HG03354 (cell line): ENCODE results near the gene CEL.
"Not testable (repeated sequence)": the region's sequence is repeated elsewhere in the genome, so short reads cannot be mapped to it uniquely, and the experiment has no call there.

Source experiments
- ATAC-seq: cut with Tn5 transposase; IDR thresholded peaks from one replicate; pipeline ENCODE4 v1.9.1; 2021; ENCODE audit warnings: mild to moderate bottlenecking; ENCODE audit not compliant: unreplicated experiment, poor library complexity, severe bottlenecking

Gene CEL

DNA sequence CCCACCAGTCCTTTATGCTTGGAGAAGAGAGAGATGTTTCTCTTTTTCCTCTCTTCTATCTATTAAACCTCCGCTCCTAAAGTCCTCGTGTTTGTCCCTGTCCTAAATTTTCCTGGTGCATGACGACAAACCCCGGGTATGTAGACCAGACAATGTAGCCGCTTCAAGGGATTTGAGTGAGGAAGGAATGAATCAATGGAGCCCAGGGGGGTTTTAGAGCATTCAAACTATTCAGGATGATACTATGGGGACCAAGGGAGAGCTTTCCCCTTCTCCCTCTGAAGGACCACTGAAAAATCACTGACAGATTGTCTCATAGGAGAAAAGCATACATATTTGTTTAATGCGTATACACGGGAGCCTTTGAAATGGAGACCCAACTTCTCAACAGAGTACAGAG, 18.4 kb downstream of the CEL start:
- ATAC-seq: no peak

GRCh38 chr9:133080786-133081779, 19.3 kb downstream of the CEL start:
- ATAC-seq: not testable (repeated sequence)

- ATAC-seq: not testable (repeated sequence)
Observed at GRCh38 chr9:133081957-133082644, 20.3 kb downstream of the CEL start.

DNA sequence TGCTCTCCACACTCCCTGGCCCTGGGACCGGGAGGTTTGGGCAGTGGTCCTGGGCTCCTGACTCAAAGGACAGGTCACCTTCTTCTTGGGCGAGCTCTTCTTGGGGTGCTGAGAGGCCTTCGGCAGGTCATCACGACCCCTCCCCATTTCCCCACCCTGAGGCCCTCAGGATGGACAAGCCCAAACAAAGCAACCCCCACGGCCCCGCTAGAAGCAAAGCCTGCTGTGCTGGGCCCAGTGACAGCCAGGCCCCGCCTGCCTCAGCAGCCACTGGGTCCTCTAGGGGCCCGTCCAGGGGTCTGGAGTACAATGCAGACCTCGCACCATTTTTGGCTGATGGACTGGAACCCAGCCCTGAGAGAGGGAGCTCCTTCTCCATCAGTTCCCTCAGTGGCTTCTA, 21.9 kb downstream of the CEL start:
- not testable (repeated sequence) for ATAC-seq

GRCh38 chr9:133086212-133086860, 24.6 kb downstream of the CEL start:
- ATAC-seq: not testable (repeated sequence)

DNA sequence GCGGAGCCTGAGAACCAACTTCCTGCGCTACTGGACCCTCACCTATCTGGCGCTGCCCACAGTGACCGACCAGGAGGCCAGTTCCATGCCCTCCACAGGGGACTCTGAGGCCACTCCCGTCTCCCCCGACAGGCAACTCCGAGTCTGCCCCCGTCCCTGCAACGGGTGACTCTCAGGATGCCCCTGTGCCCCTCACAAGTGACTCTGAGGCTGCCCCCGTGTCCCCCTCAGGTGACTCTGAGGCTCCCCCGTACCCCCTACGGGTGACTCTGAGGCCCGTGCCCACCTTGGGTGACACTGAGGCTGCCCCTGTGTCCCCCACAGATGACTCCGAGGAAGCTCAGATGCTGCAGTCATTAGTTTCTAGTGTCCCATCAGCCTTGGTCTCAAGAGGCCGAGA, 25.1 kb downstream of the CEL start:
- no peak for ATAC-seq

DNA sequence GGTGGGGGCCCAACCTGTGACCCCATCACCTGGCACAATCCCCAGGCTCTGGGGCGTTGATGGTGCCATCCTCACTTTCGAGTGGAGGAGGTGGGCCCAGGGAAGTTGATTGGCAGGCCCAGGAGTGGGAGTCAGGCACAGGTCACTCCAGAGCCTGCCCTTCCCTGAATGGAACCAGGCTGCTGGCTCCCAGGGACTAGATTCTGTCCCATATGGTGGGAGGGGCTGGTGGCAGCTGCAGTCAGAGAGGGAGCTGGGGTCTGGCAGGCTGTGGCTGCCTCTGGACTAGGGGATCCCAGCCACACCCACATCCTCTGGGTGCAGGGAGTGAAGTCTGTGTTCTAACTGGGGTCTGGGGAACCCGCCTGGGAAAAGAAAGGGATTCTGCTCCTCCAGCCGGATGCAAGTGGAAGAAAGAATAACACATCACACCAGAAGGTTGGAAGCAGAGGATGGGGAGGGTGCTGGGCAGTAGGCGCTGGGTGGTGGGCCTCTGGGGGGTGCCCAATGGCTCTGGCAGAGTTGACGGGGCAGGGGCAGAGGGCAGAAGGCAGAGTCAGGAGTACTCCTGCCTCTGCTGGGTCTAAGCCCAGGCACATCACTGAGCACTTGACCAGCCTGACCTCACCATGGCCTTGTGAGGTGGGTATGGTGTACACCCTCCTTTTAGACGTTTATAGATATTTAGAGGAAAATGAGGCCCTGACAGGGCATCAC, 25.8 kb downstream of the CEL start:
- ATAC-seq: no peak

DNA sequence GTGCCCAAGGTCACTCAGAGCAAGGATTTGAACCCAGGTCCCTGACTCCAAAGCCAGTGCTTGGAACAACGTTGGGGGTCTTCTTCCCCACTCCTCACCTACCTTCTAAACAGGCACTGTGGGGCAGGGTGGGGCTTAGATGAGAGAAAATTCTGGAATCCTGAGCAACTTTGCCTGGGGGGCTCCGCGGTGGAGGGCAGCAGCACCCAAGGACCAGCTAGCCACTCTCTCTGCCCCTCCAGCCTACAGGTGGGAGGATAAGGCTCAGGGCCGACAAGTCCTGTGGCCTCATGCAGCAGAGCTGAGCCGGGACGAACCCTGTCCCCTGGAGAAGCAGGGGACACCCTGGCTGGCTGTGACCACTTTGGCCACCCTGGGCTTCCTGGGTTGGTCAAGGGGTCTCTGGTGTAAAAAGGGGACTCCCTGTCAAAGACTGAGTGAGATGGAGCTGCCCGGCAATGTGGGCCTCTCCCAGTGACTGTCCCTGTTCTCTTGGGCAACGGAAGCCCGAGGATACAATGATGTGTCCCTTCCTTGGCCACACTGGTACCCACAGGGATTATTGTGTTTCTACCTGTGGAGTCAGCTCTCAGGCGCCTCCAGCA, 26.5 kb downstream of the CEL start:
- ATAC-seq: no peak

DNA sequence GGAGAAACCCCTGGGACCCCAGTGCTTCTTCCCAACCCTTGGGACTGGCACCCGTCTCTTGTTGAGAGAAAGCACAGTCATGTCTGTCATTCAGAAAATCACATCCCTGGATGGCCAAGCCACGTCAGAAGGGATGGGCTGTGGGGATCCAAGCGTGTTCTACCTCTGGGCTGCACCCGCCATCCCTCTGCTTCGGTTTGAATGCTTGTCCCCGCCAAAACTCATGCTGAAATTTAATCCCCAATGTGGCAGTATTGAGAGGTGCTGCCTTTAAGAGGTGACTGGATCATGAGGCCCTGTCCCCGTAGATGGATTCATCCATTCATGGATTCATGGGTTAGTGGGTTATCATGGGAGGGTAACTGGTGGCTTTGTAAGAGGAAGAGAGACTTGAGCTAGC, 27.0 kb downstream of the CEL start:
- no peak for ATAC-seq

GRCh38 chr9:133089271-133089671, 27.5 kb downstream of the CEL start:
- no peak for ATAC-seq

GRCh38 chr9:133090187-133090586, 28.4 kb downstream of the CEL start:
- no peak for ATAC-seq

- ATAC-seq: no peak
Observed at GRCh38 chr9:133090752-133091385, 29.1 kb downstream of the CEL start.

GRCh38 chr9:133094351-133094750, 32.6 kb downstream of the CEL start:
- not testable (repeated sequence) for ATAC-seq

GRCh38 chr9:133094842-133095393, 33.1 kb downstream of the CEL start:
- ATAC-seq: no peak

DNA sequence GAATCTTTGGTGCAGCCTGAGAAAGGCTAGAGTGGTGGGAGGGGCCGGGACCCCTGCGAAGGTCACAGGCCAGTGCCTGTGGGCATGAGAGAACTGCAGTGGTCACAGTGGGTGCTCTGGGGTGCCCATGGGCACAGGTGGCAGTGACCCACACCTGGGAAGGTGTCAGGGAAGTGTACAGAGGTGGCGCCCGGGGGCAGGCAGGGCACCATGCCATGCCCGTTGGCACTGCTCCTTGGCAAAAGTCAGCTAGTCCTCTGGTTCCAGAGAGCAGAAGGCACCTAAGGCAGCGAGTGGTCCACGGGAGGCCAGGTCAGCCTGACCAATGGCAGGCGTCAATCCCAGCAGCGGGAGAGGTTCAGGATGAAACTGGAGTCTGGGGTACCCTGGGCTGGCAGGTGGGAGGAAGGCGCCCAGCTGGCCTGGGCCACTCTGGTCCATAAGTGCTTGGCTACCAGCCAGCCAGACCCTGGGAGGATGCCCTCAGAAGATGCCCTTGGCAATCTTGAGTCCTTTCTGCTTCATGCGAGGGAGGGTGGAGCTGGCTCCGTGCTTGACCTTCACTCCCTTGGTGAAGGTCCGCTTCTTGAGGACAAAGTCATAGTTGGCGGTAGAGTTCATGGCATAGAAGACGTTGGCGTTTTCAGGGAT, 36.4 kb downstream of the CEL start:
- no peak for ATAC-seq

DNA sequence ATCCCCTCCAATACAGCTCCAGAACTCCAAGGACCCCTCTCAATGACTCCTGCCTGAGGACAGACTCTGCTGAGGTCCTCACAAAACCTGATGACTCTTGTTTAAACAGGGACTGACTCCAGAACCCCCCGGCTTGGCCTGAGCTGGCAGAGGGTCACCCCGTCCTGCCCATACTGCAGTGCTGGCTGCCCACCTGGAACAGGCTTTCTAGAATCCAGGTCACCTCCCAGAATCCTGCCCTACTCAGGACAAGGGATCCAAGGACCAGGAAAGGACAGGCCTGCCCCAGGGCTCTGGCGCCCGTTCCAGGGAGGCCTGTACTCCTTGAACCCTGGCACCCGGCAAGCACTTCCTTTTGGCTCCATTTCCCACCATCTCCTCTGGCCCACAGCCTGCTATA, 37.1 kb downstream of the CEL start:
- ATAC-seq: no peak

DNA sequence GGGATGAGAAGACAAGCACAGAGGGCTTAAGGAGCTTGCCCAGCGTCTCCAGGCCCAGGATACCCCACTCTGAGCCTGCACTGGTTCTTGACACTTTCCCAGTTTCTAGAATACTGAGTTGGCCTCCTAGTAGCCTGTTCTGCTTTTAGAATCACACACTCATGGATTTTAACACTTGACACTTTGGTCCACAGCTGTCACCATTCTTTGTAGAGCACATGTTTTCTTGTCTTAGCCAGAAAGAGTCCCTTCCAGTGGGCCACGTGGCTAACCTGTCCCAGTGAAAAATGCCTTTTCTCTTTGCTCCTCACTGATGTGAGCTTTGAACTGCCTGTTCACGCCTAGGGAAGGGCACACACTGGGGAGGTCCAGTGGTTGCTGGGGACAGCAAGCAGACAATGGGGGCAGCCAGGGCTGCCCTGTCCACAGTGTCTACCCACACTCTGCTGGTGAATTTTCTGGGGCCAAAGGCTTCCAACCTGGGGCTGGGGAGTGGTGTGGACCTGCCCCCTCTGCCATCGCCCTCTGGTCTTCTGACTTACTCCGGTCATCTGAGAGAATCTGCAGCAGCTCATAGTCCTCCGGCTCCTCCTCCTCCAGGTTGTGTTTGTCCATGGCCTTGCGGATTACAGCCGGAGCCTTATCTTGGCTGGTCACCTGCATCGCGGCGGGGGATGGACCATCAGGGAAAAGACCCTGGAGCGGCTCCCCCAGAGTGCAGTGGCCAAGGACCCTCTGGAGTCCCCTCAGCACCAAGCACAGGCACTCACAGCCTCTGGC, 38.1 kb downstream of the CEL start:
- no peak for ATAC-seq
